Adrenal gland (tissue), 5 donors: ENCODE measurements around the gene LYRM1.

Experiments
- CTCF ChIP-seq, 6 experiments: fragments of 450-650 bp in 4 of 6; fragments of 200-600 bp in 2 of 6; sonication (generic) in 1 of 6; IDR thresholded peaks; 1 replicate in 5 of 6; 2 replicates in 1 of 6; pipeline versions ENCODE4 v1.5.1 to v1.8.0; 2016 to 2021; ENCODE audit warnings: antibody characterized with exemption in 6 of 6, mild to moderate bottlenecking in 2 of 6, moderate library complexity in 1 of 6
- POLR2A ChIP-seq, 2 donors: fragments of 450-650 bp; IDR thresholded peaks; one replicate each; pipeline ENCODE4 v1.6.1; 2017; ENCODE audit warnings: antibody characterized with exemption in 2 of 2, mild to moderate bottlenecking in 2 of 2, moderate library complexity in 1 of 2
- donor health status: DM: no; HTN: no; CAD: no.

GRCh38 chr16:20881503-20881878 lies 19.1 kb upstream of the LYRM1 start:
- TF ChIP-seq CTCF (IDR thresholded peaks at IDR 0.05): no peak
- TF ChIP-seq POLR2A (IDR thresholded peaks at IDR 0.05): no peak
